Liver (tissue), 9 donors: Measurements from ENCODE around the gene CERKL. TPM values are rescaled to one million over a fixed set of nuclear protein-coding genes. Genes with fewer than 3 reads are reported as not detected.

Experiments
- DNase-seq: peaks from one replicate; pipeline ENCODE4 v3.0.0-alpha.2; 2017; ENCODE audit warnings: low spot score
- H3K27ac ChIP-seq, 2 donors: one replicate each; pipeline ENCODE4 v1.7.0; 2013; ENCODE audit warnings: inconsistent platforms in 2 of 2, low read length in 2 of 2, control low read depth in 1 of 2, low read depth in 1 of 2, mild to moderate bottlenecking in 1 of 2
- H3K27me3 ChIP-seq, 4 donors: one replicate each; pipeline versions ENCODE4 v1.6.1 to v1.7.0; 2013; ENCODE audit warnings: low read length in 3 of 4, inconsistent platforms in 1 of 4, mild to moderate bottlenecking in 1 of 4, moderate library complexity in 1 of 4; ENCODE audit not compliant: control insufficient read depth in 4 of 4, insufficient read depth in 4 of 4
- H3K36me3 ChIP-seq, 4 donors: one replicate each; pipeline versions ENCODE4 v1.6.1 to v1.7.0; 2013; ENCODE audit warnings: low read length in 3 of 4, mild to moderate bottlenecking in 3 of 4, low read depth in 1 of 4, moderate library complexity in 1 of 4; ENCODE audit not compliant: control insufficient read depth in 4 of 4, insufficient read depth in 3 of 4
- H3K4me1 ChIP-seq, 4 donors: one replicate each; pipeline versions ENCODE4 v1.6.1 to v1.7.0; 2013; ENCODE audit warnings: low read length in 3 of 4, mild to moderate bottlenecking in 3 of 4, moderate library complexity in 1 of 4; ENCODE audit not compliant: control insufficient read depth in 4 of 4, insufficient read depth in 4 of 4
- H3K4me3 ChIP-seq, 3 donors: one replicate each; pipeline versions ENCODE4 v1.6.1 to v1.7.0; 2013; ENCODE audit warnings: low read length in 3 of 3, control low read depth in 1 of 3, low read depth in 1 of 3, mild to moderate bottlenecking in 1 of 3
- H3K9ac ChIP-seq, 2 donors: one replicate each; pipeline ENCODE4 v1.7.0; 2013; ENCODE audit warnings: low read length in 2 of 2, mild to moderate bottlenecking in 2 of 2, moderate library complexity in 2 of 2, control low read depth in 1 of 2, low read depth in 1 of 2
- H3K9me3 ChIP-seq, 4 donors: one replicate each; pipeline versions ENCODE4 v1.6.1 to v1.7.0; 2013; ENCODE audit warnings: low read length in 3 of 4; ENCODE audit not compliant: control insufficient read depth in 4 of 4
- EGR1 ChIP-seq, 2 donors: IDR thresholded peaks; 2 replicates each; pipeline ENCODE4 v1.6.1; 2016 to 2018; ENCODE audit warnings: antibody characterized with exemption in 2 of 2, low read depth in 2 of 2
- FOXA1 ChIP-seq: IDR thresholded peaks from 2 replicates; pipeline ENCODE4 v1.6.1; 2016; ENCODE audit warnings: antibody characterized with exemption
- FOXA2 ChIP-seq: IDR thresholded peaks from 2 replicates; pipeline ENCODE4 v1.6.1; 2016; ENCODE audit warnings: antibody characterized with exemption
- GABPA ChIP-seq, 2 donors: IDR thresholded peaks in 1 of 2; conservative IDR thresholded peaks in 1 of 2; 2 replicates each; pipeline ENCODE4 v1.6.1; 2016; ENCODE audit warnings: antibody characterized with exemption in 2 of 2, mild to moderate bottlenecking in 1 of 2, moderate library complexity in 1 of 2
- HNF4G ChIP-seq: IDR thresholded peaks from 2 replicates; pipeline ENCODE4 v1.6.1; 2016; ENCODE audit warnings: antibody characterized with exemption
- JUND ChIP-seq, 2 donors: IDR thresholded peaks; 2 replicates each; pipeline ENCODE4 v1.6.1; 2016; ENCODE audit warnings: antibody characterized with exemption in 2 of 2
- NR2F2 ChIP-seq: IDR thresholded peaks from 2 replicates; pipeline ENCODE4 v1.6.1; 2016; ENCODE audit warnings: antibody characterized with exemption
- RAD21 ChIP-seq, 2 donors: IDR thresholded peaks; 2 replicates each; pipeline ENCODE4 v1.6.1; 2016; ENCODE audit warnings: antibody characterized with exemption in 2 of 2, mild to moderate bottlenecking in 2 of 2
- RXRA ChIP-seq, 2 donors: IDR thresholded peaks; 2 replicates each; pipeline ENCODE4 v1.6.1; 2017 to 2018; ENCODE audit warnings: antibody characterized with exemption in 2 of 2, mild to moderate bottlenecking in 1 of 2
- TAF1 ChIP-seq: conservative IDR thresholded peaks from 2 replicates; pipeline ENCODE4 v1.6.1; 2016; ENCODE audit warnings: antibody characterized with exemption, mild to moderate bottlenecking
- YY1 ChIP-seq: IDR thresholded peaks from 2 replicates; pipeline ENCODE4 v1.6.1; 2016; ENCODE audit warnings: antibody characterized with exemption, mild to moderate bottlenecking
- WGBS: extraction: QIAGEN DNeasy Blood & Tissue Kit; methylation state at CpG from one replicate; pipeline ENCODE4 v1.1.7; 2013; 5-methylcytosine and 5-hydroxymethylcytosine counted together
- polyA plus RNA-seq, 2 donors: library from polyadenylated mRNA; stranded (reverse) in 1 of 2; unstranded in 1 of 2; fragments of 200-250 nt in 1 of 2; fragments of >200 nt in 1 of 2; fragmentation: Nextera tagmentation in 1 of 2; extraction: Ambion mirVana in 1 of 2; gene quantifications; one replicate each; pipeline versions ENCODE4 v1.2.1 to v1.2.3, GENCODE V29; 2013 to 2015
- total RNA-seq, 2 donors: library from RNA; depleted of rRNA; stranded (reverse); fragments of >200 nt; gene quantifications; one replicate each; pipeline ENCODE4 v1.2.3, GENCODE V29; 2014
- TF ChIP-seq, protein P1 (sequence below): IDR thresholded peaks from 2 replicates; pipeline ENCODE4 v1.6.1; 2016; ENCODE audit warnings: antibody characterized with exemption, mild to moderate bottlenecking
- TF ChIP-seq, protein P2 (sequence below): IDR thresholded peaks from 2 replicates; pipeline ENCODE4 v1.6.1; 2016; ENCODE audit warnings: antibody characterized with exemption
- TF ChIP-seq, protein P3 (sequence below): IDR thresholded peaks from 2 replicates; pipeline ENCODE4 v1.6.1; 2016; ENCODE audit warnings: antibody characterized with exemption
- TF ChIP-seq, protein P4 (sequence below): fragments of 150-350 bp; IDR thresholded peaks from 2 replicates; pipeline ENCODE4 v1.5.1; 2017; ENCODE audit warnings: improper control_type of control experiment, low read depth, low read length; ENCODE audit not compliant: missing input control
- TF ChIP-seq, protein P5 (sequence below): IDR thresholded peaks from 2 replicates; pipeline ENCODE4 v1.6.1; 2016; ENCODE audit warnings: antibody characterized with exemption
- donor health status: healthy.
- donor health status: healthy.
- donor health status: healthy.
- donor health status: healthy.
- donor health status: healthy.

CERKL gene
- total and polyA plus RNA-seq, 4 donors, result 0.50 to 0.79 TPM; not detected in 2

DNA sequence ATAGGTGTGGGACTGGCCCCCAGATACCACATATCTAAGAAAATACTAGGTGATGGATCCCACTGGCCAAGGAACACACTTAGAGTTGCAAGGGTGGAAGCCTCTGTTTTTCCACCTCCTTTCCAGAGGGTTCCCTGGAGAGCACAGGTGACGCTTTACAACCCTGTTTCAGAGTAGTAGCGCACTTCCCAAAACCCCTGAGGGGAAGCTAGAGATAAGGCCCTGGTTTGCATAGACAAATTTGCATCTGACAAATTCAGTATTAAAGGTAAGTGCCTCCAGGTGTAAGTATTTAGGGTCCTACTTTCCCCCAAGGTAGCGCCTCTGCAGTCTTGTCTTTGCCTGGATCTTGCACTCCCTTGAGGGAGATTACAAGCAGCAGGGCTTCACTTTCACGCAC, 474 bp upstream of the CERKL start (continued):
- TF ChIP-seq, protein P1, sequence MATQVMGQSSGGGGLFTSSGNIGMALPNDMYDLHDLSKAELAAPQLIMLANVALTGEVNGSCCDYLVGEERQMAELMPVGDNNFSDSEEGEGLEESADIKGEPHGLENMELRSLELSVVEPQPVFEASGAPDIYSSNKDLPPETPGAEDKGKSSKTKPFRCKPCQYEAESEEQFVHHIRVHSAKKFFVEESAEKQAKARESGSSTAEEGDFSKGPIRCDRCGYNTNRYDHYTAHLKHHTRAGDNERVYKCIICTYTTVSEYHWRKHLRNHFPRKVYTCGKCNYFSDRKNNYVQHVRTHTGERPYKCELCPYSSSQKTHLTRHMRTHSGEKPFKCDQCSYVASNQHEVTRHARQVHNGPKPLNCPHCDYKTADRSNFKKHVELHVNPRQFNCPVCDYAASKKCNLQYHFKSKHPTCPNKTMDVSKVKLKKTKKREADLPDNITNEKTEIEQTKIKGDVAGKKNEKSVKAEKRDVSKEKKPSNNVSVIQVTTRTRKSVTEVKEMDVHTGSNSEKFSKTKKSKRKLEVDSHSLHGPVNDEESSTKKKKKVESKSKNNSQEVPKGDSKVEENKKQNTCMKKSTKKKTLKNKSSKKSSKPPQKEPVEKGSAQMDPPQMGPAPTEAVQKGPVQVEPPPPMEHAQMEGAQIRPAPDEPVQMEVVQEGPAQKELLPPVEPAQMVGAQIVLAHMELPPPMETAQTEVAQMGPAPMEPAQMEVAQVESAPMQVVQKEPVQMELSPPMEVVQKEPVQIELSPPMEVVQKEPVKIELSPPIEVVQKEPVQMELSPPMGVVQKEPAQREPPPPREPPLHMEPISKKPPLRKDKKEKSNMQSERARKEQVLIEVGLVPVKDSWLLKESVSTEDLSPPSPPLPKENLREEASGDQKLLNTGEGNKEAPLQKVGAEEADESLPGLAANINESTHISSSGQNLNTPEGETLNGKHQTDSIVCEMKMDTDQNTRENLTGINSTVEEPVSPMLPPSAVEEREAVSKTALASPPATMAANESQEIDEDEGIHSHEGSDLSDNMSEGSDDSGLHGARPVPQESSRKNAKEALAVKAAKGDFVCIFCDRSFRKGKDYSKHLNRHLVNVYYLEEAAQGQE, result no peak
- TF ChIP-seq FOXA2 (no peak), TAF1 (no peak), GABPA (IDR thresholded peaks at IDR 0.05 in 1 of 2, conservative IDR thresholded peaks at IDR 0.05 in 1 of 2) (no peak), FOXA1 (no peak), JUND (IDR thresholded peaks at IDR 0.05) (no peak)
- TF ChIP-seq, protein P2, sequence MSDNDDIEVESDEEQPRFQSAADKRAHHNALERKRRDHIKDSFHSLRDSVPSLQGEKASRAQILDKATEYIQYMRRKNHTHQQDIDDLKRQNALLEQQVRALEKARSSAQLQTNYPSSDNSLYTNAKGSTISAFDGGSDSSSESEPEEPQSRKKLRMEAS, result no peak

DNA sequence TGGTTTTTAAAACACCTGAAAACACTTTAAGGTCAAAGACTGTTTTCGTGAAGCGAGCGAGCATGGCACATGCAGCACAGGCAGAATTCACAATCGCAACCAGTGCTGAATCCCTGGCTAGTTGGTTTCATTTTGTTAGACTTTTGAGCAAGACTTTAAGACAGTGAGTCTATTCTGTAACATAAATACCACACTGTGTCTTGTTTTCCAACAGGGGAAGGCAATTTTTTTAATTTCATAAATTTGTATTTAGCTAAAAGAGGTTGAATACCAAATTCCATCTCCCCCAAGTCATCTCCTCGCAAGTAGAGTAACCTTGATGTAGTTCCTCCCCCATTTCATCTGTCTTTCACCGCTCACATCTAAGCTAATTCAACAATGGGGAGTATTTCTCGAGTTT, 1.4 kb downstream of the CERKL start:
- DNase-seq, result no peak
- 69% methylated on average over 7 of the region's 7 CpGs for WGBS
- H3K4me3 ChIP-seq, result no peak overlapping the region
- no peaks in the 10 kb centered on the region for H3K9me3 ChIP-seq
- peaks cover 0 to 7% (median 2%) of the 10 kb centered on the region in 4 donors for H3K27me3 ChIP-seq
- no peak overlapping the region for H3K9ac ChIP-seq
- no peak overlapping the region for H3K27ac ChIP-seq
- TF ChIP-seq NR2F2 (no peak), FOXA1 (no peak)
- TF ChIP-seq, protein P3, sequence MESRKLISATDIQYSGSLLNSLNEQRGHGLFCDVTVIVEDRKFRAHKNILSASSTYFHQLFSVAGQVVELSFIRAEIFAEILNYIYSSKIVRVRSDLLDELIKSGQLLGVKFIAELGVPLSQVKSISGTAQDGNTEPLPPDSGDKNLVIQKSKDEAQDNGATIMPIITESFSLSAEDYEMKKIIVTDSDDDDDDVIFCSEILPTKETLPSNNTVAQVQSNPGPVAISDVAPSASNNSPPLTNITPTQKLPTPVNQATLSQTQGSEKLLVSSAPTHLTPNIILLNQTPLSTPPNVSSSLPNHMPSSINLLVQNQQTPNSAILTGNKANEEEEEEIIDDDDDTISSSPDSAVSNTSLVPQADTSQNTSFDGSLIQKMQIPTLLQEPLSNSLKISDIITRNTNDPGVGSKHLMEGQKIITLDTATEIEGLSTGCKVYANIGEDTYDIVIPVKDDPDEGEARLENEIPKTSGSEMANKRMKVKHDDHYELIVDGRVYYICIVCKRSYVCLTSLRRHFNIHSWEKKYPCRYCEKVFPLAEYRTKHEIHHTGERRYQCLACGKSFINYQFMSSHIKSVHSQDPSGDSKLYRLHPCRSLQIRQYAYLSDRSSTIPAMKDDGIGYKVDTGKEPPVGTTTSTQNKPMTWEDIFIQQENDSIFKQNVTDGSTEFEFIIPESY, result no peak
- TF ChIP-seq, protein P4, sequence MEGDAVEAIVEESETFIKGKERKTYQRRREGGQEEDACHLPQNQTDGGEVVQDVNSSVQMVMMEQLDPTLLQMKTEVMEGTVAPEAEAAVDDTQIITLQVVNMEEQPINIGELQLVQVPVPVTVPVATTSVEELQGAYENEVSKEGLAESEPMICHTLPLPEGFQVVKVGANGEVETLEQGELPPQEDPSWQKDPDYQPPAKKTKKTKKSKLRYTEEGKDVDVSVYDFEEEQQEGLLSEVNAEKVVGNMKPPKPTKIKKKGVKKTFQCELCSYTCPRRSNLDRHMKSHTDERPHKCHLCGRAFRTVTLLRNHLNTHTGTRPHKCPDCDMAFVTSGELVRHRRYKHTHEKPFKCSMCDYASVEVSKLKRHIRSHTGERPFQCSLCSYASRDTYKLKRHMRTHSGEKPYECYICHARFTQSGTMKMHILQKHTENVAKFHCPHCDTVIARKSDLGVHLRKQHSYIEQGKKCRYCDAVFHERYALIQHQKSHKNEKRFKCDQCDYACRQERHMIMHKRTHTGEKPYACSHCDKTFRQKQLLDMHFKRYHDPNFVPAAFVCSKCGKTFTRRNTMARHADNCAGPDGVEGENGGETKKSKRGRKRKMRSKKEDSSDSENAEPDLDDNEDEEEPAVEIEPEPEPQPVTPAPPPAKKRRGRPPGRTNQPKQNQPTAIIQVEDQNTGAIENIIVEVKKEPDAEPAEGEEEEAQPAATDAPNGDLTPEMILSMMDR, result no peak
- H3K36me3 ChIP-seq, result no peaks in the 10 kb centered on the region
- peaks cover 0 to 12% (median 8%) of the 10 kb centered on the region in 4 donors for H3K4me1 ChIP-seq

DNA sequence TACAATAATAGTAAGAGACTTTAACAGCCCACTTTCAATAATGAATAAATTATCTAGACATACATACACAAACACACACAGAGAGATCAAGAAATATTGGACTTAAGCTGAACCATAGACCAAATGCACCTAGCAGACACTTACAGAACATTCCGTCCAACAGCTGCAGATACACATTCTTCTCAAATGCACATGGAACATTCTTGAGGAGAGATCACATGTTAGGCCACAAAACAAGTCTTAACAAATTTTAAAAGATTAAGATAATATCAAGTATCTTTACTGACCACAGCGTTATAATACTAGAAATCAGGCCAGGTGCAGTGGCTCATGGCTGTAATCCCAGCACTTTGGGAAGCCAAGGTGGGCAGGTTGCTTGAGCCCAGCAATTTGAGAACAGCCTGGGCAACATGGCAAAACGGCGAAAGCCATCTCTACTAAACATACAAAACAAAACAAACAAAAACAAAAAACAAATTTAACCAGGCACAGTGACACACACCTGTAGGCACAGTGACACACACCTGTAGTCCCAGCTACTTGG, 7.4 kb downstream of the CERKL start:
- 92% methylated on average over 4 of the region's 4 CpGs for WGBS
- no peaks in the 10 kb centered on the region for H3K4me1 ChIP-seq
- H3K9me3 ChIP-seq, result no peaks in the 10 kb centered on the region
- no peak overlapping the region for H3K4me3 ChIP-seq
- H3K36me3 ChIP-seq, result no peaks in the 10 kb centered on the region
- no peak overlapping the region for H3K9ac ChIP-seq
- no peak overlapping the region for H3K27ac ChIP-seq
- peaks cover 0 to 7% (median 1%) of the 10 kb centered on the region in 4 donors for H3K27me3 ChIP-seq
- no peak for DNase-seq
- TF ChIP-seq RXRA (IDR thresholded peaks at IDR 0.05), result no peak
- TF ChIP-seq HNF4G, result no peak
- TF ChIP-seq JUND (IDR thresholded peaks at IDR 0.05), result no peak
- TF ChIP-seq TAF1, result no peak
- no peak for TF ChIP-seq FOXA2
- no peak for TF ChIP-seq EGR1 (IDR thresholded peaks at IDR 0.05; ENCODE audit: low read depth in 2 of 2)
- no peak for TF ChIP-seq RAD21 (IDR thresholded peaks at IDR 0.05)
- TF ChIP-seq, protein P5, sequence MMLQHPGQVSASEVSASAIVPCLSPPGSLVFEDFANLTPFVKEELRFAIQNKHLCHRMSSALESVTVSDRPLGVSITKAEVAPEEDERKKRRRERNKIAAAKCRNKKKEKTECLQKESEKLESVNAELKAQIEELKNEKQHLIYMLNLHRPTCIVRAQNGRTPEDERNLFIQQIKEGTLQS, result no peak
- TF ChIP-seq, protein P2, result no peak
- TF ChIP-seq, protein P3, result no peak
- no peak for TF ChIP-seq YY1
- no peak for TF ChIP-seq GABPA (IDR thresholded peaks at IDR 0.05 in 1 of 2, conservative IDR thresholded peaks at IDR 0.05 in 1 of 2)
- TF ChIP-seq FOXA1, result no peak
